Limb (tissue), 2 donors: Measurements from ENCODE around the gene CADM2.

Experiments used
- DNase-seq, 2 donors: peaks; one replicate each; pipeline ENCODE4 v3.0.0-alpha.2; 2016; ENCODE audit errors: extremely low spot score in 2 of 2

The CADM2 gene

GRCh38 chr3:85567071-85567676 lies 608.4 kb downstream of the CADM2 start:
- peak; percentile 26 to 35 for DNase-seq

GRCh38 chr3:85570819-85571218 lies 612.0 kb downstream of the CADM2 start:
- no peak for DNase-seq

- no peak for DNase-seq
Observed at GRCh38 chr3:85571835-85572234, 613.0 kb downstream of the CADM2 start.

GRCh38 chr3:85572426-85572825 lies 613.6 kb downstream of the CADM2 start:
- no peak for DNase-seq

GRCh38 chr3:85572978-85573377 lies 614.2 kb downstream of the CADM2 start:
- no peak for DNase-seq

GRCh38 chr3:85574006-85574705 lies 615.4 kb downstream of the CADM2 start:
- no peak for DNase-seq

GRCh38 chr3:85576091-85576690 lies 617.4 kb downstream of the CADM2 start:
- DNase-seq = peak; percentile 53 to 63

- no peak for DNase-seq
Observed at GRCh38 chr3:85576697-85577200, 618.0 kb downstream of the CADM2 start.

GRCh38 chr3:85584779-85585356 lies 626.1 kb downstream of the CADM2 start:
- DNase-seq = no peak

- DNase-seq = no peak
Observed at GRCh38 chr3:85586018-85586417, 627.2 kb downstream of the CADM2 start.

- DNase-seq = no peak
Observed at GRCh38 chr3:85589145-85589544, 630.4 kb downstream of the CADM2 start.

GRCh38 chr3:85591451-85591850 lies 632.7 kb downstream of the CADM2 start:
- DNase-seq = no peak

- no peak for DNase-seq
Observed at GRCh38 chr3:85592256-85592655, 633.5 kb downstream of the CADM2 start.

GRCh38 chr3:85594676-85595075 lies 635.9 kb downstream of the CADM2 start:
- no peak for DNase-seq

GRCh38 chr3:85603378-85603777 lies 644.6 kb downstream of the CADM2 start:
- DNase-seq = no peak

GRCh38 chr3:85604641-85605040 lies 645.9 kb downstream of the CADM2 start:
- DNase-seq = no peak

- no peak for DNase-seq
Observed at GRCh38 chr3:85605066-85605465, 646.3 kb downstream of the CADM2 start.

- DNase-seq = no peak
Observed at GRCh38 chr3:85626662-85627061, 667.9 kb downstream of the CADM2 start.

- no peak for DNase-seq
Observed at GRCh38 chr3:85627932-85628331, 669.1 kb downstream of the CADM2 start.

- no peak for DNase-seq
Observed at GRCh38 chr3:85631070-85631469, 672.3 kb downstream of the CADM2 start.

GRCh38 chr3:85632921-85633320 lies 674.1 kb downstream of the CADM2 start:
- no peak for DNase-seq

GRCh38 chr3:85652360-85652759 lies 693.6 kb downstream of the CADM2 start:
- DNase-seq = no peak
